NCI-H187 (cell line): Measurements from ENCODE around the gene SEC14L3.
"Not testable (repeated sequence)": the region's sequence is repeated elsewhere in the genome, so short reads cannot be mapped to it uniquely, and the experiment has no call there.

Experiments used
- DNase-seq, 2 experiments: peaks; one replicate each; lab custom pipeline; 2025; lab: John Stamatoyannopoulos, UW

SEC14L3 gene

DNA sequence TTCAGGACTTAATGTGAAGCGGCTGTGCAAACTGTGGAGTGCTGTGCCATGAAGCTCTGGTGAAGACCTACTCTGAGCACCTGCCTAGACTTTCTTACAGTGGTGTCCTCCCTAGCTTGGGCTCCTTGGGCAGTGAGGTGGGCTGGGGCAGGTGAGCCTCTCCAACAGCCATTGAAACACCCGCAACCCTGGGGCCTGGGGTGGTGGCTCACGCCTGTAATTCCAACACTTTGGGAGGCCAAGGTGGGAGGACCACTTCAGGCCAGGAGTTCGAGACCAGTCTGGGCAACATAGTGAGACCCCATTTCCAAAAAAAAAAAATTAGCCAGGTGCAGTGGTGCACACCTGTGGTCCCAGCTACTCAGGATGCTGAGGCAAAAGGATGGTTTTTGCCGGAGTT lies 14.3 kb upstream of the SEC14L3 start:
- no peak for DNase-seq

DNA sequence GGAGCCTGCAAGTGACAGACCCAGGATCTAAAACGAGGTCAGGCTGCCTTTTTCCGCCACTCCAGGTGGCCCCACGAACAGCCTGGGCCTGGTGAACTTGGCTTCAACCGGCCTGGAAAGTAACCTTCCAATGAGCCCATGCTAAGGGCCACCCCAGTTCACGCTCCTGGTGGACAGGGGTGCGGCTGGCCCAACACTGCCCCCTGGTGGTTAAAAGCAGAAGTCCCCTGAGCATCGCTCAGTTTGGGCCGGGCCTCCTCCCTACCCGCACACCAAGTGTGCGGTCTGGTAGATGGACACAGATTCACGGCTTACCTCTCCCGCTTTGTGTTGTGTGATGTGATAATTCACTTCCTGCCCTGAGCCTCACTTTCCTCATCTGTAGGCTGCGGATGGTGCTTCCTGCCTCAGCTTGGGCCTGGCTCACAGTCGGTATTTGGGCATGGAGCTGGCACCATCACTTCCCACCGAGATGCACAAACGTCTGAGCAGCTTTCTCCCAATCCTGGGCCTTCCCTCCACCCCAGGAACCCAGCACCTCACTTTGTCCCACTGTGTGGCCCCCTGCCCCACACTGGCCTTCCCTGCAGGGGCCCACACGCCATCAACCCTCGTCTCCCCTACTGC lies 13.7 kb upstream of the SEC14L3 start:
- DNase-seq, result no peak

DNA sequence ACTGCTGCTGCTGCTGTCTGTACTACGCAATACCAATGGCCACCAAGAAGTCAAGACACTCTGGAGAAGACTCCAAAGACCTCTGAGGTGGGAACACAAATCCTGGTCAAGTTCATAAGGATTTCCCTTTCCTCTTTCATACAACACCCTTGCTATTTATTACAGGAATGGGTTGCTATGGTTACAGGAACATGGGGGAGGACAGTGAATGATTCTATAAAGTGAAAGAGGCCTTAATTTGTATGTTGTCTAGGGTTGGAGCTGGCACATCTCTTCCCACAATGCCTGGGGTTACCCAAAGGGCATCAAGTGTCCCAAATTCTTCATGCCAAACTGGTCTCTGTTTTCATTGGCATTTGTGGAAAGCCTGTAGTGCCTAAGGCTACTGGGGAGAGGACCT lies 11.4 kb upstream of the SEC14L3 start:
- DNase-seq, result no peak

DNA sequence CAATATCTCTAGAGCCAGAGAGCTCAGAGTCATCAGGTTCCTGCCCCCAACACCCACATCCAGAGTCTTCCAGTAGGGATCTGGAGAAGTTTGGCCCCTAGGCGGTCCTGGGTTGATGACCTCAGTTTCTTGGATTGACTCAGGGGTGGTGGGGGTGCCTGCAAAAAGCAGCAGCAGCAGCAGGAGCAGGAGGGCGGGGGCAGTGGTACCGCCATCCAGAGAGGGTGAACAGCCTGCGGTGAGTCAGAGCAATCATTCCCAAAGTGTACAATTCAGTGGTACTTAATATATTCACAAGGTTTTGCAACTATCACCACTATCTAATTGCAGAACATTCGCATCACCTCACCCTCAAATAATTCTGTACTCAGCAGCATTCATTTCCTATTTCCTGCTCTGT lies 9.9 kb upstream of the SEC14L3 start:
- no peak for DNase-seq

DNA sequence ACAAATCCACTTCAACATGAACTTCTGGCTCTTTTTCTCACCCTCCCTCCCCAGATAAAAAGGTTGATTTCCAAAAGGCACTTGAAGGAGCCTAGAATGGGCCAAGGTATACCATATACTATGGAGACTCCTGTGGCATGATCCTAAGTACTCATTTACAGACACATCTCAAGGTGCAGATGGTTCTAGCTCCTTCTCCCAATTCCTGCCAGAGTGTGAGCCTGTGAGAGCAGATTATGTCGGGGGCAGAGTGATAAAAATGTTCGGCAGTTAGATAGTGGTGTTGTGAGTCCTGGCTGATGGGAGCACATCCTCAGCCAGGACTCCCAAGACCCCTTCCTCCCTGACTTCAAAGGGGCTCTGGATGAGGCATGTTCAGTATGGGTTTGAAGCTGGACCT lies 8.2 kb upstream of the SEC14L3 start:
- DNase-seq, result no peak

DNA sequence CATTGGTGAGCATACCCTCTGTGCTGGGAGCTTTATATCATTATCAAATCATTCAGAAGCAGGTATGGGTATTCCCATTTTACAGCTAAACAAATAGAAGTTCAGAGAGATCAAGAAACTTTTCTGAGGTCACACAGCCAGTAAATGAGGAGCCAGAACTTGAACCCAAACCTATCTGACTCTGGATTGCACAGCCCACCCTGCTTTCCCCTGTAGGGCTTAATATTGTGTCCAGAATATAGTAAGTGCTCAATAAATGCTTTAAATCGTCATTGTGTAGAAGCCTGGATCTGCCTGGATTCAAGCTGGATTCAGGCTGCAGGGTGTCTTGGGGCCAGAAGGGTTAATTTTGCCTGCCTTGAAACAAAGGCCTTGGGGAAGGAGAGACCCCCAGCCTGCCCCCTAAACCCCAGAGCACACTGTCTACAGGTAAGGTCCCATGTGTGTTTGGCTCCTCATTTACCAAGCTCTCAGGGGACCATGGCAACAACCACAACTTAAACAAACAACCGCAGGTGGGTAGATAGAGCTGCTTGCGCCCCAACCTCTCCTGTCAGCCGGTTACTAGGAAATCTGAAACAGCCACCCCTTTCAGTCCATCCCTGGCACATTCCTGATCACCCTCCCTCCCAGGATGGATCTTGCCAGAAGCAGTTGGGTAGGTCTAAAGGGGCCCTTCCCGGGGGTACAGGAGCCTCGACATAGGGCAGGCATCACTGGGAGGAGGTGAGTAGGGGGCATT lies 3.0 kb upstream of the SEC14L3 start:
- no peak for DNase-seq

DNA sequence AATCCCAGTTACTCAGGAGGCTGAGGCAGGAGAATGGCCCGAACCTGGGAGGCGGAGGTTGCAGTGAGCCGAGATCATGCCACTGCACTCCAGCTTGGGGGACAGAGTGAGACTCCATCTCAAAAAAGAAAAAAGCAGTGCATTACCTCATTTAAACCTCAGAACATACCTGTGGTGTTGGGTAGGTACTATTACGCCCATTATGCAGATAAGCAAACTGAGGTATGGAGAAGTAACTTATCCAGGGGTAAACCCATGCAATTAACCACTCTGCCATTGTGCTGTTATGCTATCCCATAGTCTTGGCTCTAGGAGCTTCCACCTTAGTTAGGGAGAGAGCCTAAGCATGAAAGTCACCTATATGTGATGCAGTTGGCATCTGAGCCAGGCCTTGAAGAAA lies 2.3 kb upstream of the SEC14L3 start:
- no peak for DNase-seq

DNA sequence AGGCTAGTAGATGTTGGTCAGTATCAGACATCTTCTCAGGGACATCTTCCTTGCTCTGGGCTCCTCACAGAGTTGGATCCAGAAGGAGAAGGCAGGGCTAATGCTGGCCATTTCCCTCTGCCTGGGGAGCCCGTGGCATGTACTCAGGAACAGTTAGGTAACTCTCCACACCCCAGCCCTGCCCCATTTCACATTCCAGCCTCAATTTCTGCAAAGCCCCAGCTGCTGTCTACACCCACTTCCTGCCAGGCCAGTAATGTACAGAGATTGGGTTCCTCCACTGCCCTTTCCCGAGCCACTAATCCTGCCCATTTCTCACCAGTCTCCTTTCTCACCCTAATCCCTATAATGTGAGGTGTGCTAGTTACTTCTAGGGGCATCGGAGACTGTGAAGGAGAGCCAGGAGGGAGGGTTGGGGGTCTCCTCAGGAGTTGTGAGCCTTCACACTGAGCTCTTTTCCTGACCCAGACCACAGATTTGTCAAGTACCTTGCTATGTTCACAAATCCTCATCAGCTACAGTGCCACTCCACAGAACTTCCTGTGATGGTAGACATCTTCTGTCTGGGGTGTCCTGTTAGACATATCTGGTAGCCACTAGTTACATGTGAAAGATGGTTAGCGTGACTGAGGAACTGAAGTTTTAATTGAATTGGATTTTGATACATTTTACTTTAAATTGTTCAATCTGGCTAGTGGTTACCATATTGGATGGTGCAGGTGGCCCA lies 1.3 kb upstream of the SEC14L3 start:
- no peak for DNase-seq

DNA sequence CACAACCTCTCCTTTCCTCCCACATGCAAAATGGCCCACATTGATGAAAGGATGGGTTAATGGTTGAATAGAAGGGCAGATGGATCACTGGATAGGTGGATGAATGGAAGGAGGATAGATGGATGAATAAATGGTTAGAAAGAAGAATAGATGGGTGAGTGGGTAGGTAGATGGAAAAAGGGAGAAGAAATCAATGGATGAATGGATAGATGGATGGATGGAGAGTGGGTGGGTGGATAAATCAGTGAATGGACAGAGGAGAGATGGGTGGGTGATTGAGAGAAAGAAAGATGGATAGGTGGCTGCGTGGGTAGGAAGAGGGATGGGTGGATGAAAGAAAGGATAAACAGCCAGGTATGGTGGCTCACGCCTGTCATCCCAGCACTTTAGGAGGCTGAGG lies 1.2 kb downstream of the SEC14L3 start:
- no peak for DNase-seq

DNA sequence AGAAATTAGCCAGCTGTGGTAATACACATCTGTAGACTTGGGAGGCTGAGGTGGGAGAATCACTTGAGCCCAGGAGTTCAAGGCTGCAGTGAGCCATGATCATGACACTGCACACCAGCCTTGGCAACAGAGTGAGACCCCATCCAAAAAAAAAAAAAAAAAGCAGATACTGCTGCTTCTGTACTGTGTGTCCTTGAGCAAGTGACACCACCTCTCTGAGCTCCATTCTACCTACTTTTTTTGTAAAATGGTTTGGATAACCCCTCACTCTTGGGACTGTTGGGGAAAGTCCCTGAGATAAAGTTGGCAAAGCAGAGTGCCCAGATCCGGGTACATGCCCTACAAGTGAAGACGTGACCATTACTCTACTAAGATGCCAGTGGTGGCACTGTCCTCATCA lies 2.7 kb downstream of the SEC14L3 start:
- no peak for DNase-seq

DNA sequence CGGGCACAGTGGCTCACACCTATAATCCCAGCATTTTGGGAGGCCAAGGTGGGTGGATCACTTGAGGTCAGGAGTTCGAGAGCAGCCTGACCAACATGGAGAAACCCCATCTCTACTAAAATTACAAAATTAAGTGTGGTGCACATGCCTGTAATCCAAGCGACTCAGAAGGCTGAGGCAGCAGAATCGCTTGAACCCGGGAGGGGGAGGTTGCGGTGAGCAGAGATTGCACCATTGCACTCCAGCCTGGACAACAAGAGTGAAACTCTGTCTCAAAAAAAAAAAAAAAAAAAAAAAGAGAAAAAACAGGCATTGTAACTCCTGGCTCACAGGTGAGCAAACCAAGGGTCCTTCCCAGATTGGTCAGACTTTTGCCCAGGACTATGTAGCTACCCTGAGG lies 11.3 kb downstream of the SEC14L3 start:
- DNase-seq, result not testable (repeated sequence)

DNA sequence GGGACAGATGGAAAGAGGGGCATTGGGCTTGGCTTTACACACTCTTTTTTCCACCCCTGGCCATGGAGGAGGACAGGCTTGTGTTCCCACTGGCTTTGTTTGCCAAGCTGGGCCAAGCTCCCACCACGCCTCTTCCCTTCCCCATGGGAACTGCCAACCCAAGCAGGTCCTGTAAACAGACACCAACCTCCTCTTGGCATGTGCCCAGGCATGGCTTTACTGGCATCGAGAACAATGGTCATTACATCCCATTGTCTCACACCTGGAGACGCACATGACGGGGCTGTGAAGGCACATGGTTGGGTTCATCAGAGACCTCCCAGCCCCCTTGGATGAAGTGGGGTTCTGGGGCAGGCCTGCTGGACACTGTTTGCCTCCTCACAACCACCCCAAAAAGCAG lies 11.7 kb downstream of the SEC14L3 start:
- DNase-seq, result no peak

DNA sequence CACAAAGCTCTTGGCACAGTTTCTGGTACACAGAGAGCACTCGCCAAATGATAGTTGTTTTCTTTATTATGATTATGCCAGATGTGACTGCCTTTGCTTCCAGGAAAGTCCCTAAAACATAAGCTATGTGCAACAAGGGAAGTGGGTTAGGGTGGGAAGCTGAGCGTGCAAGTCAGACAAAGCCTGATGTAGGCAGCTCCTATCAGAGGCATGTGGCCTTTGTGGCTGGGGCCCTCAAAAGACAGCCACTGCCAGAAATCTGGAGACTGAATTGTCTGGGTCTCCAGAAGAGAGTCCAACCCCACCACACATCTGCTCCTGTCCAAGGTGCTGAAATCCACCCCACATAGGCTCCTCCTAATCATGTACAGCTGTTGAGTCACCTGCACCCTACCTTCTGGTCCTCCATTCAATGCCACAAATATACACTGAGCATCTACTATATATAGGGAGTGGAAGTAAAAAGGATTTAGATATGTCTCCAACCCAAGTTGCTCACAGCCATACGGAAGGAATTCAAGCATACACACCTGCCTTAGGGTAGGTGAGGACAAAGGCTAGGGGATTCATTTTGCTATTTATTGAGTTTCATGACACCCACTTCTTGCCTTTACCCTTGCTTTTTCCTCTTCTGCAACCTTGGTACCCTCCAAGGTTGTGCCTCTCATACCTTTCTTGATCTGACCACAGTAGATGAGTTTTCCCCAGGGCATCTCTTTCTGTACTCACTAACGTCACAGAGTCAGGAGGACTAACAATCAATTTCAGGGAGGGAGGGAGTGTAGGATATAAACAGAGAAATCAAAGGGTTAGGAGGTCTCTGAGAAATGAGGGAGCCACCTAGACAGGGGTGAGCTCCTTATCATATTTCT lies 12.4 kb downstream of the SEC14L3 start:
- no peak for DNase-seq

DNA sequence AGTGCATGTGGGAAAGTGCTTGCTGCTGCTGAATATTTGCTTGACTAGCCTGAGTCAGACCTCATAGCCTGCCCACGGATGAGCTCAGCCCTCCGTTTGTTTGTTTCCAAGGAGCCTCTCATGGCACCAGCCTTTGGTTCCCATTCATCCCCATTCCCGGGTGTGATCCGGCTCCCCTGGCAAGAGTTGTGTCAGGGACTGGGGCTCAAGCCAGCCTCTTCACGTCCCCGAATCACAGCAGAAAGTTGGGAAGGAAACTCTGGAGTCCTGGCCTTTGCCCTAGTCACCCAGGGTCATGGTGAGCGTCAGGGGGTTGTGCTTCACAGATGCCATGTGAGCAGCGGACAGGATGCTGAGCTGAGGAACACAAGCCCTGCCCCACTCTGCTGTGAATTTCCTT lies 13.8 kb downstream of the SEC14L3 start:
- no peak for DNase-seq

DNA sequence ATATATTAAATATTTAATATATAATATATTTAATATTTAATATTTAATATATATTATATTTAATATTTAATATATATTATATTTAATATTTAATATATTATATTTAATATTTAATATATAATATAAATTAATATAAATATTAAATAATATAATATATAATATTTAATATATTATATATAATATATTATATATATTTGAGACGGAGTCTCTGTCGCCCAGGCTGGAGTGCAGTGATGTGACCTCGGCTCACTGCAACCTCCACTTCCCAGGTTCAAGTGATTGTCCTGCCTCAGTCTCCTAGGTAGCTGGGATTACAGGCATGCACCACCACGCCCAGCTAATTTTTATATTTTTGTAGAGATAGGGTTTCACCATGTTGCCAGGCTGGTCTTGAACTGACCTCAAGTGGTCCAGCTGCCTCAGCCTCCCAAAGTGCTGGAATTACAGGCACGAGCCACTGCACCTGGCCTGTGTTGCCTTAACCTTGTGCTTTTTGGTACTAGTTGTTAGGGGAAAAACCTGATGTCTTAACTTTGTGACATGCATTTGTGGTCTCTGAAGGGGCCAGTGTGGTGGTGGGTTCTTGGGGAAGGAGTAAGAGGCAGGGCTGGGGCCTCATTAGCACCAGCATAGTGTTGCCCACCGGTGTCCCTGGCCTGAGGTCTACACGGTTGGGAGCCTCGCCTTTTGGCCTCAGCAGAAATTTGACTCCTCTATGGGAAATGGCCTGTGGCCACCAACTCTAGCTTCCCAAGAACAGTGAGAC lies 16.6 kb downstream of the SEC14L3 start:
- DNase-seq, result no peak

DNA sequence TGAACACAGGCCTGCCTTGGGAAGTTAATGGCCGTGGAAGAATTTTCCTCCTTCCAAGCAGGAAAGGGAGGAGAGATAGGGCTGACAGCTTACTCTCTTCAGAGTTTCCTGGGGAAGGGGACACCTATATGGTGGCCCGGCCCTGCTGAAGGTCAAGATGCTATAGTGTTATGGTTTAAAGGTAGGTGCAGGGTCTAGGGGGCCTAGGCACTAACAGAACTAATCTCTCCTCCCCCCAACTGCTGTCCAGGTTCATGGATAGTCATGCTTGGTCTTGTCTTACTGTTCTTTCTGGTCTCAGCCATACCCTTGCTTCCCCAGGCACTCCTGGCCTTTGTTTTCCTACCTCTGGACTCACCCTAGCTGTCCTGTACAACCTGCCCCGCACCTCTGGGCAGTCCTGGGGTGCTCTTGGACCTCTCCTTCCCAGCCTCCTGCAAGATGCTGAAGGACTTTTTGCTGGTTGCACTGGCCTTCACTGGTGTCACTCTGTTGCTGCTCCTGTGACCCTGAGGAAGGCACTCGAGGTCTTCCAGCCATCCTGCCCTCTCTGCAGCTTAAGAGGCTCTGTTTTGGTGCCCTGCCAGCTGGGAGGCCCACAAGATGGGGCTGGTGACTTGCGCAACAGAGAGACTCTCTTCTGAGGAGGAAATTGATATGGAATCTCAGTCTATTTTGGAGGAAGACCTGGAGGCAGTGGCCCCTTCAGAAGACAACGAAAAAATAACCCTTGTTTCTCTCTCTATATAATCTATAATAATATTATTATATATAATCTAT lies 17.9 kb downstream of the SEC14L3 start:
- DNase-seq, result no peak

DNA sequence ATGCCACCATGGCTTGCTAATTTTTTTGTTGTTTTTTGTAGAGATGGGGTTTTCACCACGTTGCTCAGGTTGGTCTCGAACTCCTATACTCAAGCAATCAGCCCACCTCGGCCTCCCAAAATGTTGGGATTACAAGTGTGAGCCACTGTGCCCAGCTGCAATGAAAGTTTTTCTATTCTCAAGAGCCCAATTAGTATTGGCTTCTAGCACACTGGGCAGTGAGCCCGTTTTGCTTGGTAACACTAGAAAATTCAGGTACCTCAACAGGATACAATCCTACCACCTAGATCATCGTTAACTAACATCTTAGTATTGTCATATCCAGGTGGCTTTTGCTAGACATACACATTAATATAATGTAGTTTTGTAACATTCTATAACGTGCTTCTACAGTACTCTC lies 19.0 kb downstream of the SEC14L3 start:
- DNase-seq, result no peak

DNA sequence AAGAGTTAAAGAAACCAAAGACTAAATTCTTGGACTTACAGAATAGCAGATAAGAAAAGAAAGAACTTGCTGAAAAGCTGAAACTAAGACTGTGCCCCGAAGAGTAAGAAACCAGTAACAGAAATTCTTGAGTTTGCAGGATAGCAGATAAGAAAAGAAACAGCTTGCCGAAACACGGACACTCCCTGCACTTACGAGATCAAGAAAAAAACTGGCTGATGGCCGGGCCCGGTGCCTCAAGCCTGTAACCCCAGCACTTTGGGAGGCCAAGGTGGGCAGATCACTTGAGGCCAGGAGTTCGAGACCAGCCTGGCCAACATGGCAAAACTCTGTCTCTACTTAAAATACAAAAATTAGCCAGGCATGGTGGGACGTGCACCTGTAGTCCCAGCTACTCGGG lies 20.3 kb downstream of the SEC14L3 start:
- not testable (repeated sequence) for DNase-seq

DNA sequence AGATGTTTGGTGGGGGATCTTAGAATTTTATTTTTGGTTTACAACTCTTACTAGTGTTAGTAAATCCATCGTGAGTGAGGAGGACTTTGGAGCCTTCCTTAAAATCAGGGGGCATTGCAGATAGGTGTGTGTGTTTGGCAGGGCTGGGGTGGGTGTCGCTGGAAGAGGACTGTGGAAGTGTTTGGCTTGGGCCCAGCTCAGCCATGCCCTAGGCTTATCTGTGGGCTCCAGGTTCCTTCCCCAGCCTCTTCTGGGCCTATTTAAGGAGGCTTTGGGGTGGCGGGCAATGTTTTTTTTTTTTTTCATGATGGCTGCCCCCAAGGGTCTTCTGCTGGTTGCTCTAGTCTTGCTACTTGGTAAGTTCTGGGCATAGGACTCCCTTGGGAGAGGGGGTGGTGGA lies 24.2 kb downstream of the SEC14L3 start:
- DNase-seq, result no peak

DNA sequence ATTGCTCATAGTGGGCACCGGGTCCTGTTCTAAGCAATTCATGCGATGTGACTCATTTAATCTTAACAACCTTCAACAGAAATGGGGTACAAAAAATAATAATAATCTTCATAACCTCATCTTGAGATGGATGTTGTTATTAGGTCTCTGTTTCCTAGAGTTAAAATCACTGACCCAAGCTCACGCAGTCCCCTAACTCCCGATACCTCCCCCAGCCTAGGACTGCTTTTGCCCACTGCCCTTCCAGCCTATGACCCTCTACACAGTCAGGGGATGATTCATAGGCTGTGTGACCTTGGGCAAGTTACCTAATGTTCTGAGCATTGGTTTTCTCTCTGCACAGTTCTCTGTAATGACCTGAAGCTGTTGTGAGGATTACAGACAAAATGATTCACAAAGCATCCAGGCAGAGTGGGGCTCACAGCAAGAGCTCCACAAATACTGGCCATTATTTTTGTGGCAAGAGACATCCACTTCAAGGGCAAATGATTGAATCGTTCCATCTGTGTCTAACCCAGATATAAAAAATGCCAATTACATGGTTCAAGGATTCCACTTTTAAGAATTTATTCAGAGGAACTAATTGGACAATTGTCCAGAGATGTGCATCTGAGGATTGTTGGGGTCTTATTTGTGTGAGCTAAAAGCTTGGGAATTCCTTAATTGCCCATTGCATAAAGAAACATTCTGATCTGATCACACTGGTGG lies 26.2 kb downstream of the SEC14L3 start:
- DNase-seq, result no peak
